GM12865 (cell line): ENCODE data around the gene ARHGAP12.

Source experiments
- DNase-seq: peaks from one replicate; pipeline ENCODE4 v3.0.0; 2010; ENCODE audit warnings: low read depth
- H3K4me3 ChIP-seq: 2 replicates; pipeline ENCODE4 v1.5.1; 2011; ENCODE audit warnings: mild to moderate bottlenecking, low read depth, low read length, control low read depth
- CTCF ChIP-seq: IDR thresholded peaks from 2 replicates; pipeline ENCODE4 v1.5.1; 2011; ENCODE audit warnings: low read length, control low read depth, low read depth, inconsistent platforms; ENCODE audit not compliant: insufficient read depth; ENCODE audit errors: missing control alignments

ARHGAP12 gene

GRCh38 chr10:31926160-31926559 lies 2.5 kb downstream of the ARHGAP12 start:
- DNase-seq = no peak
- TF ChIP-seq CTCF = no peak
- H3K4me3 ChIP-seq = no peak overlapping the region

DNA sequence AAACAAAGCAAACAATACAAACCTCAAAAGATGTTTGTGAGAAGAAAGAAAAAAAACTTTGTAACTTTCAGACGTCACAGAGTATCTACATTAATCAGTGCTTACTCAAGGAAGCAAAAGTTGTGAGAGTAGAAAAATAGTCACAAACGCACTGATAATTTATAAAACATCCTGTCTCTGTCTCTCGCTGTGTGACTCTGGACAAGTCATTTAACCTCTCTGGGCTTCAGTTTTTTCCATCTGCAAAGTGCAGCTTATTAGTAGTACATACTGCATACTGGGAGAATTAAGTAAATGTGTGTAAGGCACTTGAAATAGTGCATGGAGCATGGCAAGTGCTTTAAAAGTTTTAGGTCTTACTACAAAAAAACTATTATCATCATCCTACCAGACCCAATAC lies 3.8 kb downstream of the ARHGAP12 start:
- no peak for DNase-seq
- no peak for TF ChIP-seq CTCF
- no peak overlapping the region for H3K4me3 ChIP-seq

GRCh38 chr10:31923389-31923788 lies 5.2 kb downstream of the ARHGAP12 start:
- TF ChIP-seq CTCF = no peak
- DNase-seq = no peak
- no peak overlapping the region for H3K4me3 ChIP-seq

- peak overlapping the region; percentile 39 for H3K4me3 ChIP-seq
- DNase-seq = peak; percentile 83
- no peak for TF ChIP-seq CTCF
These were observed 7.6 kb downstream of the ARHGAP12 start for GRCh38 chr10:31921031-31921430.

DNA sequence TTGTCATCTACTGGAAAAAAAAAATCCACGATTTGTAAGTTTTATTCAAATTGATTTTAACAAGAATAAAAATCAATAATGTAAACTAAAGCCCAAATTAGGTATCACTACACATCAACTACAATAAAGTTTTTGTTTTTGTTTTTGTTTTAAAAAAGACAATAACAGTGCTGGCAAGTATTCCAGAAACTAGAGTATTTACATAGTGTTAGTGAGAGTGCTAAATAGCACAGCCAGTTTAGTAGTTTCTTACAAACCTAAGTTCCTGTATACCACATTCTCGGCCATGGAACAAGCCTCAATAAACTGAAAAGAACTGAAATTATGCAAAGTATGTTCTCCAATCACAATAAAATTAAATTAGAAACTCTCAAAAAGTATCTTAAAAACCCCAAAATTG lies 8.1 kb downstream of the ARHGAP12 start:
- DNase-seq = peak; percentile 65

GRCh38 chr10:31918671-31919409 lies 9.8 kb downstream of the ARHGAP12 start:
- no peak for TF ChIP-seq CTCF
- DNase-seq = peak; percentile 38
- no peak overlapping the region for H3K4me3 ChIP-seq

More for the DNA sequence above, 8.1 kb downstream of the ARHGAP12 start:
- no peak for TF ChIP-seq CTCF
- peak overlapping the region; percentile 39 for H3K4me3 ChIP-seq

GRCh38 chr10:31914370-31914769 lies 14.3 kb downstream of the ARHGAP12 start:
- H3K4me3 ChIP-seq = no peak overlapping the region
- no peak for DNase-seq
- no peak for TF ChIP-seq CTCF
